PC-3 (cell line): Measurements from ENCODE around the gene DAPK3. TPM values are rescaled to one million over a fixed set of nuclear protein-coding genes. Genes with fewer than 3 reads are reported as not detected.
A peak's percentile ranks its signal among the peaks of the same experiment; 100 is the strongest.

ENCODE experiments used
- ATAC-seq: fragments of 200-7000 bp; cut with Tn5 transposase; 2 replicates; pipeline ENCODE4 v1.9.1; 2020; ENCODE audit warnings: mild to moderate bottlenecking, moderate library complexity
- BruUV-seq: library from RNA; stranded (reverse); fragments of 400-500 nt; replicated peaks from 2 replicates; lab custom pipeline; 2021; lab: Mats Ljungman, UMichigan
- CTCF ChIA-PET: fragments of 300-600 bp; sonication (Branson Sonifier 250); formaldehyde crosslinking; loops from one replicate; lab custom pipeline; 2022; ENCODE audit warnings: antibody characterized with exemption; lab: Charles Lee
- POLR2A ChIA-PET: fragments of 300-600 bp; sonication (Branson Sonifier 250); formaldehyde crosslinking; loops from one replicate; lab custom pipeline; 2022; ENCODE audit warnings: antibody characterized with exemption; ENCODE audit not compliant: unreplicated experiment; lab: Charles Lee
- DNase-seq: peaks from one replicate; pipeline ENCODE4 v3.0.0-alpha.2; 2015
- H2AFZ ChIP-seq: fragments of 300-600 bp; sonication (generic); 2 replicates; pipeline ENCODE4 v1.6.0; 2016; ENCODE audit warnings: antibody characterized with exemption, low read length
- H3F3A ChIP-seq: fragments of 300-600 bp; sonication (generic); one replicate; pipeline ENCODE4 v1.6.0; 2017; ENCODE audit warnings: antibody characterized with exemption, low read length, control low read depth, mild to moderate bottlenecking; ENCODE audit not compliant: unreplicated experiment
- H3K27ac ChIP-seq: fragments of 300-600 bp; sonication (generic); 2 replicates; pipeline ENCODE4 v1.5.1; 2016; ENCODE audit warnings: mild to moderate bottlenecking, low read length
- H3K27me3 ChIP-seq: fragments of 300-600 bp; sonication (generic); 2 replicates; pipeline ENCODE4 v1.6.1; 2016; ENCODE audit warnings: low read length, mixed read lengths
- H3K36me3 ChIP-seq: fragments of 300-600 bp; sonication (generic); 2 replicates; pipeline ENCODE4 v1.6.1; 2016; ENCODE audit warnings: low read depth, mixed run types, low read length, mixed read lengths
- H3K4me1 ChIP-seq: fragments of 300-600 bp; sonication (generic); 2 replicates; pipeline ENCODE4 v1.5.1; 2016; ENCODE audit warnings: low read length; ENCODE audit not compliant: insufficient read depth
- H3K4me2 ChIP-seq: fragments of 300-600 bp; sonication (generic); 2 replicates; pipeline ENCODE4 v1.6.0; 2016; ENCODE audit warnings: low read length
- H3K4me3 ChIP-seq: fragments of 300-600 bp; sonication (generic); 2 replicates; pipeline ENCODE4 v1.5.1; 2016; ENCODE audit warnings: mild to moderate bottlenecking, low read length, mixed read lengths
- H3K79me2 ChIP-seq: fragments of 300-600 bp; sonication (generic); 2 replicates; pipeline ENCODE4 v1.6.1; 2017; ENCODE audit warnings: low read length, mixed read lengths
- H3K9ac ChIP-seq: fragments of 300-600 bp; sonication (generic); 2 replicates; pipeline ENCODE4 v1.6.0; 2016; ENCODE audit warnings: mild to moderate bottlenecking, low read length
- H3K9me2 ChIP-seq: fragments of 300-600 bp; sonication (generic); replicated peaks from 2 replicates; pipeline ENCODE4 v1.6.1; 2016; ENCODE audit warnings: mixed run types, low read length, mixed read lengths
- H3K9me3 ChIP-seq: fragments of 300-600 bp; sonication (generic); 2 replicates; pipeline ENCODE4 v1.6.1; 2016; ENCODE audit warnings: low read length, mixed read lengths
- H4K20me1 ChIP-seq: fragments of 300-600 bp; sonication (generic); 2 replicates; pipeline ENCODE4 v1.6.1; 2016; ENCODE audit warnings: low read length, mixed read lengths
- EZH2 ChIP-seq: fragments of 300-600 bp; sonication (generic); IDR thresholded peaks from one replicate; pipeline ENCODE4 v1.6.1; 2017; ENCODE audit warnings: antibody characterized with exemption, mild to moderate bottlenecking, low read length; ENCODE audit not compliant: unreplicated experiment
- EZH2phosphoT487 ChIP-seq: fragments of 300-600 bp; sonication (generic); IDR thresholded peaks from 2 replicates; pipeline ENCODE4 v1.6.1; 2018; ENCODE audit warnings: mild to moderate bottlenecking, antibody characterized with exemption, low read length, borderline replicate concordance
- intact Hi-C: fragments of 100-400 bp; cut with micrococcal nuclease; formaldehyde crosslinking; loops from 2 replicates; pipeline ENCODE4 v1.9.0; 2023
- total RNA-seq: library from RNA; depleted of rRNA; stranded (reverse); fragments of >200 nt; gene quantifications from 2 replicates; pipeline ENCODE4 v1.2.3, GENCODE V29; 2014
- TF ChIP-seq, protein P1 (sequence below): fragments of 300-600 bp; sonication (generic); conservative IDR thresholded peaks from 2 replicates; pipeline ENCODE4 v1.5.1; 2017; ENCODE audit warnings: antibody characterized with exemption, low read depth, mild to moderate bottlenecking, low read length

DAPK3 gene
- total RNA-seq, 1 experiment from 2014 or later = 94.2 TPM

DNA sequence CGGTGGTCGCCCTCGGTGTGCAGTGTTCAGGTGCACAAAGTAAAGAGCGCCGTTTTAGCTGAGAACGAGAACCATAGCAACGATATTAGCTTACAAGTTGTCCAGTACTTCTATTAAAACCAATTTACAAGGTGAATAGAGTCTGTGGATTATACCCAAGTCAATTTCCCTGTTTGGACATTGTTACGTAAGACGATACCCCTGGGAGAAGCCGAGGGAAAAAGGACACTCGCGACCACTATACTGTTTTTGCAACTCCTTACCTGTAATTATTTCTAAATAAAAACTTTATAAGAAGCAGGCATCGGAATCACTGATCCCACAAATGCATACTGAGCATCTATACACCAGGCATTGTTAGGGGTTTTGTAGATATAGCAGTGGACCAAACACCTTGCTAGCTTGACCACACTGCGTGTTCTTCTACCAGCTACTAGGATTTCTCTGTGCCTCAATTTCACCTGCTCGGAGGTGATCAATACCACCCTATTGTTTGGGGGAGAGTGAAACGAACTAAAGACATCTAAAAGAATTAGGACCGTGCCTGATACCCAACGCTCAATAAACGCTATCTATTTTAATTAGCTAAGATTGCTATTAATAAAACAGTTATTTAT is 14.9 kb upstream of the DAPK3 start:
- Histone ChIP-seq H3K27ac (no peak overlapping the region), H3K79me2 (peaks cover 46% of the 10 kb centered on the region), H3K36me3 (peaks cover 41% of the 10 kb centered on the region), H3K9me2 (no peaks in the 10 kb centered on the region), H3K4me1 (peaks cover 20% of the 10 kb centered on the region), H3K4me2 (peak overlapping the region; percentile 99), H2AFZ (peak overlapping the region; percentile 88), H3K4me3 (peak overlapping the region; percentile 97), H4K20me1 (peaks cover 44% of the 10 kb centered on the region), H3K27me3 (no peaks in the 10 kb centered on the region), H3K9ac (peak overlapping the region; percentile 20; the same call in 1 of the 2 replicates), H3K9me3 (no peaks in the 10 kb centered on the region), H3F3A (peaks cover 4% of the 10 kb centered on the region)
- no peak for DNase-seq
- CTCF ChIA-PET = interaction anchor here (0.5 kb wide), 1 partner anchor 272 kb away, joined by 3 read pairs; no protein-coding TSS in a partner anchor
- ATAC-seq = no peak
- no TSS peak for BruUV-seq
- intact Hi-C loops = loop anchor here (2.0 to 5.0 kb wide), 3 partner anchors 15 to 223 kb away; partner anchors contain the start of genes APBA3, DAPK3 and MRPL54
- POLR2A ChIA-PET = interaction anchor here (0.6 kb wide), 1 partner anchor 38 kb away, joined by 3 read pairs; no protein-coding TSS in a partner anchor
- TF ChIP-seq EZH2 (no peak), EZH2phosphoT487 (no peak)
- TF ChIP-seq, protein P1, sequence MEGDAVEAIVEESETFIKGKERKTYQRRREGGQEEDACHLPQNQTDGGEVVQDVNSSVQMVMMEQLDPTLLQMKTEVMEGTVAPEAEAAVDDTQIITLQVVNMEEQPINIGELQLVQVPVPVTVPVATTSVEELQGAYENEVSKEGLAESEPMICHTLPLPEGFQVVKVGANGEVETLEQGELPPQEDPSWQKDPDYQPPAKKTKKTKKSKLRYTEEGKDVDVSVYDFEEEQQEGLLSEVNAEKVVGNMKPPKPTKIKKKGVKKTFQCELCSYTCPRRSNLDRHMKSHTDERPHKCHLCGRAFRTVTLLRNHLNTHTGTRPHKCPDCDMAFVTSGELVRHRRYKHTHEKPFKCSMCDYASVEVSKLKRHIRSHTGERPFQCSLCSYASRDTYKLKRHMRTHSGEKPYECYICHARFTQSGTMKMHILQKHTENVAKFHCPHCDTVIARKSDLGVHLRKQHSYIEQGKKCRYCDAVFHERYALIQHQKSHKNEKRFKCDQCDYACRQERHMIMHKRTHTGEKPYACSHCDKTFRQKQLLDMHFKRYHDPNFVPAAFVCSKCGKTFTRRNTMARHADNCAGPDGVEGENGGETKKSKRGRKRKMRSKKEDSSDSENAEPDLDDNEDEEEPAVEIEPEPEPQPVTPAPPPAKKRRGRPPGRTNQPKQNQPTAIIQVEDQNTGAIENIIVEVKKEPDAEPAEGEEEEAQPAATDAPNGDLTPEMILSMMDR = no peak

DNA sequence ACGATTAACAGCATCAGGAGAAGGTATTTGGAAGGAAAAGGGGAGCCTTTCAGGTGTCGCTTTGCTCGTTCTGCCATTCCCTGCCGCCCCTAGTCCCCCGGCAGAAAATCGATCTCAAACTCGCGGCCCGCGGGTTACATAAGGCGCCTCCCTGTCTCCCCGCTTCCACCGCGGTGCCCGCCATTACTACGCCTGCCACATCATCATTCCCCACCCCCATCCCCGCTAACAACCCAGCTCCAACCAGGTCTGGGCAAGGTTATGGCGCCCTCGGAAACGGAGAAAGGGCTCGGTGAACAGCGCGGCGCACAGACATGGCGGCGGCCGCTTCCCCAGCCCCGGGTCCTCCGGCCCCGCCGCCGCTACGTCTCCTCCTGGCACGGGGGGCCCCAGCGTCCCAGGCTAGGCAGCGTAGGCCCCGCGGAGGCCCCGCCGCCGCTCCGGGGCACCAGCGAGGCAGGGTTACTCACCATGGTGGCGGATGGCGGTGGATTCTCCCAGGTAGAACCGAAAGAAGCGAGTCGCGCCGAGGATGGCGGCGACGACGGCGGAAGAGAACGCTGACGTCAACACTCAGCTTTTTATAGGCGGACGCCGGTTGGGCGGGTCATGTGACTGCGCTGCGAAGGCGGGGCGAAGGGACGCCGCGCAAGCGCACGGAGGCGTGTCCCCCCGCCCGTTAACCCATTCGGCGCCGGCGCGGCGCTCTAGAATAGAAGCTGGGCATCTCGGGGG is 14.2 kb upstream of the DAPK3 start, which contains the start of gene EEF2:
EEF2 (minus strand) TSS at position 556 of the 735 bp plus-strand sequence; CDS start at position 473, 83 bp downstream.
- DNase-seq (peak; percentile 87), ATAC-seq (peak; percentile 25)
- Histone ChIP-seq H3K27ac (peak within 1 kb of the TSS; percentile 49), H3K79me2 (peaks cover 52% of the 10 kb centered on the region), H3K27me3 (no peaks in the 10 kb centered on the region), H3K9ac (peak within 1 kb of the TSS; percentile 96), H3K9me3 (no peaks in the 10 kb centered on the region), H3K4me2 (peak within 1 kb of the TSS; percentile 99), H3K36me3 (peaks cover 48% of the 10 kb centered on the region), H3K4me3 (peak within 1 kb of the TSS; percentile 97), H3K4me1 (peaks cover 20% of the 10 kb centered on the region), H3F3A (peaks cover 4% of the 10 kb centered on the region), H3K9me2 (no peaks in the 10 kb centered on the region), H4K20me1 (peaks cover 51% of the 10 kb centered on the region), H2AFZ (peak within 1 kb of the TSS; percentile 88)
- TF ChIP-seq, protein P1 = no peak
- intact Hi-C loops = loop anchor here (2.0 to 5.0 kb wide), 3 partner anchors 14 to 223 kb away; partner anchors contain the start of genes APBA3, DAPK3 and MRPL54
- TSS peak; percentile 59 for BruUV-seq
- CTCF ChIA-PET = interaction anchor here (0.5 to 0.6 kb wide), 2 partner anchors 271 to 1995 kb away, joined by 3 to 5 read pairs; no protein-coding TSS in a partner anchor
- POLR2A ChIA-PET = interaction anchor here (0.6 kb wide), 3 partner anchors 13 to 120 kb away, joined by 3 to 6 read pairs (median 4); no protein-coding TSS in a partner anchor
